HTR-8/SVneo (cell line): ENCODE results near the gene PTPN6.

Experiments
- DNase-seq: peaks from one replicate; pipeline ENCODE4 v3.0.0; 2011; ENCODE audit warnings: low spot score, mixed read lengths; ENCODE audit not compliant: insufficient read length
- FAIRE-seq: peaks from 2 replicates; lab custom pipeline; 2011; peaks lifted over from hg19 to GRCh38; lab: Jason Lieb, UNC

PTPN6 gene

DNA sequence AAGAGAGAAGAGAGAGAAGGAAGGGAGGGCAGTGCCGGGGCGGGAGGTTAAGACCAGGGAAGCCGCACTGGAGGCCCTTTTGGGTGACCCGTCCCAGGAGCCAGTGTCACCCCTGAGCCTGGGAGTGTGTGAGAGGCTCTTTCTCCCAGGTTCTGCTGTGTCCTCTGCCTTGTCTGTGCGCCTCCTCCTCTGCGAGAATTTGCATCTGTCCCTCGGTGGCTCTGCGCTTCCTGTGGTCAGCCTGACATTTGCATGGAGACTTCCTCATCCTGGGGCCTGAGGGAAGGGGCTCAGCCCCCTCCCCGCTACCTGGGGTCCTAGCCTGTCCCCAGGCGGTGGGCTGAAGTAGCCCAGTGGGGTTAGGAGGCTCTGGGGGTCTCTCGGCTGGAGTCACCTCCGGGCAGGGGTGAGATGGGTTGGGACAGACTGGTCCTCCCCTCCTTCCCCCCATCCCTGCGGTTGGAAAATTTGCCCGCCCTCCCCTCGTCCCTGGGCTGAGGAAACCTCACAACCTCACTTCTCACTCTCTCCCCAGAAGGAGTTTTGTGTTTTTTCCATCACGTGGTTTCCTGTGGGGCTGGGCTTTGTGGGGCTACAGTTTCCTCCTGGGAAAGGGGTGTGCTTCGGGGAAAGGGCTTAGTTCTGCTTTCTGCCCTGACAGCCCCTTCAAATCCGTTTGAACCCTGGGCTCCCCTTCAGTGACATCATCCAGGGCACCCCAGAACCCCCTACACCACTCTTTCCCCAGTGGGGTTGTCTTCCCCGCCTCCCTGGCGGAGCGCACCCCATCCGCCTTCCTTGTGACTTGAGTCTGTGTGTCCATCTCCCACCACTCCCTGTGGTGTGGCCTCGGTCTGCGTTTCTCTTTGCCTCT, 2.5 kb downstream of the PTPN6 start:
- no peak for FAIRE-seq
- no peak for DNase-seq

DNA sequence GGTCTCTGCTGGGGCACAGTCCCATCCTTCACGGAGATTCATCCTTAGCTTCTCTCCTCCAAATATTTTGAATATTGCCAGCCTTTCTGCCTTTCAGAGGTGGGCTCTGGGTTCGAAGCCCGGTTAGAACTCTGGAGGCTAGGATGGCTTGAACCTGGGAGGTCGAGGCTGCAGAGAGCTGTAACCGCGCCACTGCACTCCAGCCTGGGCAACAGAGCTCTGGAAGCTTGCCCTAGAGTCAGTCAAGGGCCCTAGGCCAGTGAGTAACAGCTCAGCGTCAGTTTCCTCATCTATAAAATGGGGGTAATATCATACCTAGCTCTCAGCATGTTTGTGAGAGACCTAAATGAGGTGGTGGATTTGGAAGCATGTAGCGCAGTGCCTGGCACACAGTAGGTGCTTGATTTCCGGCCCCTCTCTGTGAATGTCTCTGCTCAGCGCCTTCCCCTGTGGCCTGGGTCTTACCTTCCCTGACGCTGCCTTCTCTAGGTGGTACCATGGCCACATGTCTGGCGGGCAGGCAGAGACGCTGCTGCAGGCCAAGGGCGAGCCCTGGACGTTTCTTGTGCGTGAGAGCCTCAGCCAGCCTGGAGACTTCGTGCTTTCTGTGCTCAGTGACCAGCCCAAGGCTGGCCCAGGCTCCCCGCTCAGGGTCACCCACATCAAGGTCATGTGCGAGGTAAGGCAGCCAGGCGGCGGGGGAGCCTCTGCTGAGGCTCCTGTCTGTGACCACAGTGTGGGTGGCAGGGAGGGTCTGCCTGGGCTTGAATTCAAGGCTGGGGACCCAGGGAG, 3.4 kb downstream of the PTPN6 start:
- peak; percentile 9 for FAIRE-seq
- no peak for DNase-seq

DNA sequence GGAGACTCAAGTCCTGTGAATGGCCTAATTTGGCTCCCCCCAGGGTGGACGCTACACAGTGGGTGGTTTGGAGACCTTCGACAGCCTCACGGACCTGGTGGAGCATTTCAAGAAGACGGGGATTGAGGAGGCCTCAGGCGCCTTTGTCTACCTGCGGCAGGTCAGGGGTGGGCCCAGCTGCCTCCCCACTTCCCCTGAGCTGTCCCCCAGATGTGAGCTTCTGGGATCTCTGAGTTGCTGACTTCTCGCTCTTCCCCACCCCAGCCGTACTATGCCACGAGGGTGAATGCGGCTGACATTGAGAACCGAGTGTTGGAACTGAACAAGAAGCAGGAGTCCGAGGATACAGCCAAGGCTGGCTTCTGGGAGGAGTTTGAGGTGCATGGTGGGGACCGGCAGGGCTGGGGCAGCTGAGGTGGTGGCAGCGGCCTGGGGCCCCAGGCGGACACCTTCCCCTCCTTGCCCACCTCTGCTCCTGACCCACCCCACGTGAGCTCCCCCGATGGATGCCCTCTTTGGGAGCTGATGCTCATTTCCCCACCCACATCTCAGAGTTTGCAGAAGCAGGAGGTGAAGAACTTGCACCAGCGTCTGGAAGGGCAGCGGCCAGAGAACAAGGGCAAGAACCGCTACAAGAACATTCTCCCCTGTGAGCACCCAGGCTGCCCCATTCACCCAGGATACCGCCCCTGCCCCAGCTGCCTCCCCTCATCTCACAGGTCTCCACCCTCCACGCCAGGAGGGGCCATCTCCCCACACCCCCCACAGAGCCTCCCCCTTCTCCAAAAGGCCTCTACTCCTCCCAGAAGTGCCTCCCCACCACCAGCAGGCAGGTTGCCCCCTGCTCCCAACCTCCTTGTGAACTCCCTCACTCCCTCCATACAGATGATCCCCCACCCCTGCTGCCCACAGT, 4.2 kb downstream of the PTPN6 start:
- no peak for DNase-seq
- no peak for FAIRE-seq

DNA sequence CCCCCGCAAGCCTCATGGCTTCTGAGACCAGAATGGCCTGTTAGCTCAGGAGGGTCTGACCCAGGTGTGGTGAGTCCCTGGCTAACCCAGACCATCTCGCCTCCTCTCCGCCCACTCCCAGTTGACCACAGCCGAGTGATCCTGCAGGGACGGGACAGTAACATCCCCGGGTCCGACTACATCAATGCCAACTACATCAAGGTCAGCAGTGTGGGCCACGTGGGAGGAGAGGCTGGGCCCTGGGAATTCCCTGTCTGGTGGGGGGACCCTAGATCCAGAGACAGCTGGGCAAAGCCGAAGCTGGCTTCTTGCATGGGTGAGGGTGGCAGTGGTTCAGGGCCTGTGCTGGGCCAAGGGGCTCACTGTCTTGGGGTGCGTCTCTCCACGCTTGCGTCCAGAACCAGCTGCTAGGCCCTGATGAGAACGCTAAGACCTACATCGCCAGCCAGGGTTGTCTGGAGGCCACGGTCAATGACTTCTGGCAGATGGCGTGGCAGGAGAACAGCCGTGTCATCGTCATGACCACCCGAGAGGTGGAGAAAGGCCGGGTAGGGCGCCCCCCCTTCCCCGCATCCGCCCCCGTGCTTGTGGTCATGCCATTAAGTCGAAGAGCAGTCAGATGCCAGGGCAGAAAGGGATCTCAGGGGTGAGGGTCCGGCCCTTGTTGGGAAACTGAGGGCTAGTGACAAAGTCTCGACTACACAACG, 5.0 kb downstream of the PTPN6 start:
- FAIRE-seq (peak; percentile 90), DNase-seq (no peak)

DNA sequence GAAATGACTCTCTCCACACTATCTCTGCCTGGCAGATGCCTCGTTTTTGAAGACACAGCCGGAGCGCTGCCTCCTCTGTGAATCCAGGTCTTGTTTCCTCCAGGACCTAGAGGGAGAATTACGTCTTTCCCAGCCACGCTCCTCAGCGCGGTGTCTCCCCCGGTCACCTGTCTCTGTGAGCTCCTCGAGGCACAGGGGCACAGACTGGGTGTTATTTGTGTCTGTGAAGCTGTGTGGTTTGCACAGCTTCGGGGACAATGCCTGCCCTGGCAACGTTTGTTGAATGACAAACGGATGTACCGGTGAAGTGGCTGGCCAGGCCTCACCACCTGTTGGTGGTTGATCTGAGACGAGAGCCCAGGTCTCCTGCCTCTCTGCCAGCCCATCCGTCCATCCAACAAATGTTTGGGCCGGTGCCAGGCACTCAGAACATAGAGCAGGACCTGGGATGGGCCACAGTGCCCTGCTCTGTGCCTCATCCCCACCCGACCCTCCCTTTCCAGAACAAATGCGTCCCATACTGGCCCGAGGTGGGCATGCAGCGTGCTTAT, 6.1 kb downstream of the PTPN6 start:
- no peak for DNase-seq
- no peak for FAIRE-seq

DNA sequence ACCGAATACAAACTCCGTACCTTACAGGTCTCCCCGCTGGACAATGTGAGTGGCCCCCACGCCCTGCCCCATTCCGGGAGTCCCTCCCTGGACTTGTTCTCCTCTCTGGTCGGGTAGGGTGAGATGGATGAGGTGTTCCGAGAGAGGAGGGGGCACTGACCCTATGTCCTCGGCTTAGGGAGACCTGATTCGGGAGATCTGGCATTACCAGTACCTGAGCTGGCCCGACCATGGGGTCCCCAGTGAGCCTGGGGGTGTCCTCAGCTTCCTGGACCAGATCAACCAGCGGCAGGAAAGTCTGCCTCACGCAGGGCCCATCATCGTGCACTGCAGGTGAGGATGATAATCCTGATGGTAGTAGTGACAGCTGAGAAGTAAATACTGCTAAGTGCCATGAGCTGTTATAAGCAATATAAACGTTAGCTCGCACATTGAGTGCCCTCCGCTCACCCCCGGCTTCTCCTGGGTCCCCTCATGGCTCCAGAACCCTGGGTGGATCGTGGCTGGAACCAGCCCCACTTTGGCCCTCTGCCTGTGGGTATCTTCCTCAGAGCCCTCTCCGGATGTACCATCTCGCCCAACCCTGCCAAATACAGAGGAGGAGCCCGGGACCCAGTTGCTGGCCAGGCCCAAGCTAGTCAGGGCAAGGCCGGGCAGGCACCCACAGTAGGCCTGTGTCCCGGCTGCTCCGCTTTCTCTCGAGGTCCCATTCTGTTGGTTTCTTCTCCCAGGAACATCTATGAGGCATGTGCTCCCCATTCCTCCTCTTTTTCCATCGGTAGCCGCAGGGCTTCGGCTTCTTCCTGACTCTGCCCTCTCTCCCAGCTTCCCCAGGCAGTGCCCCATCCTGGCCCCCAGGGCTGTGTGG, 6.8 kb downstream of the PTPN6 start:
- FAIRE-seq, result no peak
- DNase-seq, result no peak

DNA sequence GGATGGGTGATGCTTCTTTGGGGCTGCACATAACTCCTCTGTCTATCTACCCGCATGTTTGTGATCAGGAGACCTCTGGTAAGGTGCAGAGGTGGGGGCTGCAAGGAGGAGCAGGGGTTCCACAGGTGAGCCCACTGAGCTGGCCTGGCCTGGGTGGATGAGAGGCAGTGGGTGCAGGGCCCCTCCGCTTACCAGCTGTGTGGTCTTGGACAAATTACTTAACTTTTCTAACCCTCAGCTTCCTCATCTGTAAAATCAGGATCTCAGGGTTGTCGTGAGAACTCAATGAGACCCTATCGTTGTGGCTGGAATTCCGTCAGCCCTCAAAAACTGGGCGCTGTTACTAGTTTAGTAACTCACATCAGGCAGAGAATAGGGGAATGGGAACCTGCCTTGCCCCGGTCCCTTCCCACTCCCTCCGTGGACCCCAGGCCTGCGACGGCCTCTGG, 7.5 kb downstream of the PTPN6 start:
- FAIRE-seq (no peak), DNase-seq (no peak)

DNA sequence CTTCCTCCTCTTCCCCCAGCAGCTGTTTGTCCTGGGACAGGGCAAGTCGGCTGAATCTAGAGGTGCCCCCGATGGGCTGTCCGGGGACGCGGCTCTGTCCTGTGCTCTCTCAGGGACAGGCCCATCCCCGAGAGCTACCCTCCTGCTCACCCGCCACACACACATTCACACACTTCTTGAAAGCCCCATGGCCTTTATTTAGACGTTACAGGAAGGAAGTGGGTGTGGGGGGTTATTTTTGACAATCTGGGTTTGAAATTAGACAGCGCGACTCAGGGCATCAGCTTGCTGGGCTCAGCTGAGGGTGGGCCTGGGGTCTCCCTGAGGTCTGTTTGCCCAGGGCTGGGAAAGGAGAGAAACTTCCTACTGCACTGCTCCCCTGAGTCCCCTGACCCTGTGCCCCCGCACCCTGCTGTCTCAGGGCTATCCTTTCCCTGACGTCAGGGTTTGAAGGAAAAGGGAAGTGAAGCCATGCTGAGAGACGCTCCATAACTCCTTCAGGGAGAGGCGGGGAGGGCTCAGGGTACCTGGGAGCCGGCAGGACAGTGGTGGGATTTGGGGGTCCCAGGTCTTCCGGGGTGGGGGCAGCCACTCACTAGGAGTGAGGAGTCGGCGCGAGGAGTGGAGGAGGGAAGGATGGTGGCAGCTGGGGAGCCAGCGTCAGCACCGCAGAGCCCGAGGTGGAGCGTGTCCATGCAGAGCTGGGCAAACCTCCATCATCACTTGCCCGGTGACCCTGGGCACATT, 8.1 kb downstream of the PTPN6 start:
- no peak for DNase-seq
- FAIRE-seq, result no peak

DNA sequence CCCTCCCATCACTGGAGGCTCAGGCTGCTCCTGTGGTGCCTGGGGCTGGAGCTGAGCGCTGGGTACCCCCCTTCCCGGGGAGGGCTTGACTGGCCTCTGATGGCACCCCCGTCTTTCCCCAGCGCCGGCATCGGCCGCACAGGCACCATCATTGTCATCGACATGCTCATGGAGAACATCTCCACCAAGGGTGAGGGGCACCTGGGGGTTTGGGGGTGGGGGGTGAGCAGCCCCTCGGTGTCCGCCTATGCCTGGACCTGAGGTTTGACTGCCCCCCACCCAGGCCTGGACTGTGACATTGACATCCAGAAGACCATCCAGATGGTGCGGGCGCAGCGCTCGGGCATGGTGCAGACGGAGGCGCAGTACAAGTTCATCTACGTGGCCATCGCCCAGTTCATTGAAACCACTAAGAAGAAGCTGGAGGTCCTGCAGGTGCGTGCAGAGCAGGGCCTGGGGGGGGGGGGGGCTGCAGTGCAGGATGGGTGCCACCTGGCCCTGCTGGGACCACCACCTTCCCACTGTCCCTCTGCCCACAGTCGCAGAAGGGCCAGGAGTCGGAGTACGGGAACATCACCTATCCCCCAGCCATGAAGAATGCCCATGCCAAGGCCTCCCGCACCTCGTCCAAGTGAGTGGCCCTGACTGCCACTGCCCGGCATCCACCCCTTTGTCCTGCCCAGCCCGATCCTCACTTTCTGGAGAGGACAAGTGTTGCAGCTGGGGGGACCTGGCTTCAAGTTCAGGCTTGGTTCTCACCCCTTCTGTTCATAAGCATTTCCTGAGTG, 8.8 kb downstream of the PTPN6 start:
- no peak for FAIRE-seq
- DNase-seq, result no peak

DNA sequence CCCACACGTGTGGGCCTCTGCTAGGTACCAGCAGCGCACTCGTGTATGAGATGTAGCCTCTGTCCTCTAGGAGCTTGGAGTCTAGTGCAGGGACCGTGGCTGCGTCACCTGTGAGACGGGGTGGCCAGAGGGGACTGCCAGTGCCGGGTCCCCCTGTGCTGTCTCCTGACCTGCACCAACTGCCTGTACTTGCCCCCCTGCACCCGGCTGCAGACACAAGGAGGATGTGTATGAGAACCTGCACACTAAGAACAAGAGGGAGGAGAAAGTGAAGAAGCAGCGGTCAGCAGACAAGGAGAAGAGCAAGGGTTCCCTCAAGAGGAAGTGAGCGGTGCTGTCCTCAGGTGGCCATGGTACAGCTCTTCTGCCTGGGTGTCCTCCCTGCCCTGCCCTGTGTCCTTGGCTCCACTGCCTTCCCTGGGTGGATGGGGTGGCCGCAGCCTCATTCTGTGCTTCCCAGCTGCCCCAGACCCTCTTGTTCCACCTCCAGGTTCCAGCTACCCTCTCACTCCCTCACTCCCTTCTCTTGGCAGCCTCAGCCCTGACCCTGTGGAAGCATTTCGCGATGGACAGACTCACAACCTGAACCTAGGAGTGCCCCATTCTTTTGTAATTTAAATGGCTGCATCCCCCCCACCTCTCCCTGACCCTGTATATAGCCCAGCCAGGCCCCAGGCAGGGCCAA, 9.6 kb downstream of the PTPN6 start:
- no peak for FAIRE-seq
- peak; percentile 54 for DNase-seq

DNA sequence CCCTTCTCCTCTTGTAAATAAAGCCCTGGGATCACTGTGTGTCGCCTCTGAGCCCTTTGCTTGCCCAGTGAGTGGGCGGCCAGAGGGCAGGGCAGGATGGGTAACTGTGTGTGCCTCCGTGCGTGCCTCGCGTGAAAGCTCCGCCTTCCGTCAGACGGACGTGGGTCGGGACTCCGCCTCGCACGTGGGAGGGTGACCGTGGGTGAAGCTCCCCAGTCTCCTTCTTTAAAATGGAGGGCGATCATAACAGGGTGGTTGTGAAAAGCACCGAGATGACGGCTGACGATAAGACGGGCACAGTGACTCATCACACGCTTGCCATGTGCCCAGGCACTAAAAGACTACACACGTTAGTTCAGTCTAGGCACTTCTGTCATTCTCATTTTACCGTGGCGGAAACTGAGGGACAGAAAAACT, 10.1 kb downstream of the PTPN6 start:
- FAIRE-seq (peak; percentile 40), DNase-seq (no peak)

DNA sequence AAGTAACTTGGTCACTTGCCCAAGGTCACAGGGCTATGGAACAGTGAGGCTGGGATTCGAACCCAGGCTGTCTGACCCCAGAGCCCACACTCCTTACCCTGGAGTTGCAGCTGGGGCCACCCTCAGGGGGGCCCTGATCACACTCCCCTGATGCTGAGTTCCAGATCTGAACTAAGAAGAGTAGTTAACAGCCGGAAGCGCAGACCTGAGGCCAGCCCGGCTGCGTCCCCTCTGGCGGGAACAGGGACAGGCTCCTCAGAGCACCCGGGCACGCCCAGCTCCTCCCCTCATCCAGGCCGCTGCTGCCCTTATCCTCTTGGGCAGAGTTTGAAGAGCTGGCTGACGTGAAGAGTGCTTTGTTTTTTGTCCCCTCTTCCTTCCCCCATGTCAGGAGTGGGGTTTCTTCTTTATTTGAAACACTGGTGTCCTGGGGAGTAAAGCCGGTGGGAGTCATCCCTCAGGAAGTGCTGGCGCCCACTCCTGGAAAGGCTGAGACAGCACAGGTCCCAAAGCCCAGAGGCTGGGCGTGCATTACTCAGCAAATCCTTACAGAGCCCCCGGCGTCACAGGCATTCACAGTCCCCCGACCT, 10.6 kb downstream of the PTPN6 start:
- FAIRE-seq (no peak), DNase-seq (peak; percentile 67)

DNA sequence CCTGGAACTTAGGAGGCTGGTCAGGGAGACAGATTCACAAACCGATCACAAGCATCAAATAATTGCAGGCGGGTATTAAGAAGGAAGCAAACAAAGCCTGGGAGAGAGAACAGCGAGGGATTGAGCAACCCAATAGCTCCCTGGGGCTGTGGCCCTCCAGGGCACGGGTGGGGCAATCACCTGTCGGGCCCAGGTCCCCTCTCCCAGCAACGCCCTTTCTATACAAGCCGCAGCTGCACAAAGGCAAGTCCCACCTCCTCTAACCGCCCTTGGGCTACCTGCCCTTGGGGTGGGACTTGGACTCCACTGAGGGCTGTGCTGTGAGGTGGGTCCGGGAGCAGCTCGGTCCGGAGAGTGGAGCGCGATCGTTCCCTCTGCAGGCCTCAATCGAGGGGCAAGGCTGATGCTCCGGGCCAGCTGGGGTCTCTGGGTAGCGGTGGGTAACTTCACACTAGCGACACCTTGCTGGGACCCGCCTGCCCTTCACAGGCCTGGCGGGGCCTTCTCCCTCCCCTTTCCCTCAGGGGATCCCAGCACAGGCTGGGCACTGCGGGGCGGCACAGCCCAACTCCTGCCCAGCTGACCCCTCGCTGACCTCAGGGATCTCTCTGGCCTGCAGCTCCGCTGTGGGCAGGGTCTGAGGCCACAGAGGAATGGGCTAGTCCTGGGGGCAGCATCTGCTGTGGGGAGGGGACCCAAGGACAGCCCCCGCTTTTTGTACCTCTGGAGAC, 11.3 kb downstream of the PTPN6 start:
- DNase-seq (no peak), FAIRE-seq (no peak)

DNA sequence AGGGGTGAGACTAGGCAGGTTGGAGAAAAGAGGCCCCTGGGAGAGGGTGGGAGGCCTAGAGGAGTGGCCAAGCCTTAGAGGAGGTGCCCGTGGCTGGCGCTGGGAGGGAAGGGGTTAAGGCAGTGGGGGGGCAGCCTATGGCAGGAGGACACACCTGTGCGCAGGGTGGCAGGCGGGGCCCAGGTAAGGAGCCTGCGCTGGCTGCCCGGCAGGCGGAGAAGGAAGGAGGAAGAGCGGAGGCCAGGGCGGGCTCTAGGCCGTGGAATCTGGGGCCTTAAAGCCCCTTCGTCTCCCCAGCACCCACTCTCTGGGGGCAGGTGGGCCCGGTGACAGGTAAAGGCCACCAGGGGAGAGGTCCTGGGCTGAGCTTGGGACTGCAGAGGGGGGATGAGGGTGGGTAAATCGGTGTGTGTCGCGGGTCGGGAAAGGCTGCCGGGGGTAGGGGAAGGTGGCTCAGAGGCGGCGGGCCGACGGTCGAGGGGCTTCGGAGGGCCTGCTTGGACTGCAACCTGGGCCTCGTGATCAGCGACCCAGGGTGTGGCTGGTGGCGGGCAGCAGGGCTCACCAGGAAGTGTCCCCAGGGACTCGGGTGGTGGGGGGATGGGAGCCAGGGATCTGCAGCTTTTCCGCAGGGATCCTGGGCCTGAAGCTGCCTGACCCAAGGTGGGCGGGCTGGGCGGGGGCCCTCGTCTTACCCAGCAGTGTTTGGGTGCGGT, 12.0 kb downstream of the PTPN6 start:
- DNase-seq (no peak), FAIRE-seq (no peak)
